ENCODE results near the gene IGF1.

Gene IGF1

DNA sequence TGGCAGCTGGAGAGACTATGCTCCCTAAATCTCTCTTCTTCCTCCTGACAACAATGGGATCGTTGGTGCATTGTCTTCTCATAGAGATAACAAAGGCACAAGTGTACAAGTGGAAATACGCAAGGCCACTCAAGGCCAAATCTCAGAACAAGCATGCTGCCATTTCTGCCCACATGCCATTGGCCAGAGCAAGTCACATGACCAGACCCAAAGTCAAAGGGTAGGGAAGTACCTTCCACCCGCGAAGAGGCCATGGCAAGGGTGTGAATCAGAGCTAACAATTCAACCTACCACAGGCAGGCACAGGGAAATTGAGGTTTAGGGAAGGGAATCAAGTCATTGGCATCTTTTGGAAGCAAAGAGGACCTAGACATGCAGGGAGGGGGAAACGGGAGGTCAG lies 38.5 kb upstream of the IGF1 start:
- Histone ChIP-seq H2BK120ac (ENCODE audit: low read depth, low read length) (no peak overlapping the region), H3K79me2 (ENCODE audit: control insufficient read depth, insufficient read depth, low read length) (no peaks in the 10 kb centered on the region), H3K36me3 (ENCODE audit: control insufficient read depth, insufficient read depth, low read length) (no peaks in the 10 kb centered on the region), H2BK5ac (ENCODE audit: low read length) (no peak overlapping the region), H3K4ac (ENCODE audit: low read depth, low read length) (no peak overlapping the region), H3K4me3 (ENCODE audit: low read length) (no peak overlapping the region), H3K56ac (ENCODE audit: low read length) (no peak overlapping the region), H3K79me1 (ENCODE audit: low read length) (no peaks in the 10 kb centered on the region), H3K4me2 (ENCODE audit: low read length) (no peak overlapping the region), H4K5ac (ENCODE audit: low read length) (no peak overlapping the region), H3K23ac (ENCODE audit: low read length) (no peak overlapping the region), H4K8ac (ENCODE audit: low read depth, low read length) (no peak overlapping the region), H3K18ac (ENCODE audit: low read length) (no peak overlapping the region), H2AK5ac (ENCODE audit: low read length) (no peak overlapping the region), H3K27me3 (ENCODE audit: insufficient read depth, low read length, poor library complexity) (no peaks in the 10 kb centered on the region), H3K4me1 (ENCODE audit: control insufficient read depth, low read depth, low read length) (no peaks in the 10 kb centered on the region), H3K27ac (ENCODE audit: low read depth, low read length) (no peak overlapping the region), H2BK15ac (replicated peaks; ENCODE audit: low read depth) (no peak overlapping the region), H3K9ac (ENCODE audit: low read length) (no peak overlapping the region)
- no peak for DNase-seq
- WGBS (ENCODE audit: extremely low coverage, insufficient coverage, low lambda C conversion rate) = no CpG with 5 or more reads among the region's 5 CpGs

DNA sequence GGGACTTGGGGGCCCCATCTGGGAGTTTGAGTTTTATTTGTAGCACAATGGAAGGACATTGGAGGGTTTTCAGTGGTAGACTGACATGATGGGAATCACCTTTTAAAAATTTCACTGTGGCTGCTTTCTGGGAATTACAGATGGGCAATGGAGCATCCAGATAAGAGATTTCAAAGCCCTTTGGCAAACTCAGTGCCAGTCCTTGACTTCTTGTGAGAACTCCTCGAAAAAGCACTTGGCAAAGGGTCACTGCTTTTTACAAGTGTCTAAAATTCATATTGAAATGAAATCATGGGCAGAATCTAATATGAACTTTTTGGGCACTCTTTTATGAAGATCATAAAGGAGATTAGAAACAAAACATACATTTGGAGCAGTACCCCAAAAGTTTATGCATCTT lies 34.3 kb upstream of the IGF1 start:
- no peaks in the 10 kb centered on the region for H3K36me3 ChIP-seq (ENCODE audit: control insufficient read depth, insufficient read depth, low read length)
- no peak for DNase-seq
- H3K79me1 ChIP-seq (ENCODE audit: low read length) = no peaks in the 10 kb centered on the region
- no peaks in the 10 kb centered on the region for H3K4me1 ChIP-seq (ENCODE audit: control insufficient read depth, low read depth, low read length)
- H2BK120ac ChIP-seq (ENCODE audit: low read depth, low read length) = no peak overlapping the region
- no peak overlapping the region for H2AK5ac ChIP-seq (ENCODE audit: low read length)
- no peak overlapping the region for H2BK5ac ChIP-seq (ENCODE audit: low read length)
- H4K5ac ChIP-seq (ENCODE audit: low read length) = no peak overlapping the region
- no peak overlapping the region for H2BK15ac ChIP-seq (replicated peaks; ENCODE audit: low read depth)
- no peak overlapping the region for H3K23ac ChIP-seq (ENCODE audit: low read length)
- no peak overlapping the region for H3K4ac ChIP-seq (ENCODE audit: low read depth, low read length)
- no peak overlapping the region for H3K18ac ChIP-seq (ENCODE audit: low read length)
- H3K4me2 ChIP-seq (ENCODE audit: low read length) = no peak overlapping the region
- H3K56ac ChIP-seq (ENCODE audit: low read length) = no peak overlapping the region
- no peaks in the 10 kb centered on the region for H3K27me3 ChIP-seq (ENCODE audit: insufficient read depth, low read length, poor library complexity)
- no peaks in the 10 kb centered on the region for H3K79me2 ChIP-seq (ENCODE audit: control insufficient read depth, insufficient read depth, low read length)
- H3K4me3 ChIP-seq (ENCODE audit: low read length) = no peak overlapping the region
- no peak overlapping the region for H3K9ac ChIP-seq (ENCODE audit: low read length)
- H3K27ac ChIP-seq (ENCODE audit: low read depth, low read length) = no peak overlapping the region
- H4K8ac ChIP-seq (ENCODE audit: low read depth, low read length) = no peak overlapping the region
- WGBS (ENCODE audit: extremely low coverage, insufficient coverage, low lambda C conversion rate) = no CpG with 5 or more reads among the region's 1 CpG

DNA sequence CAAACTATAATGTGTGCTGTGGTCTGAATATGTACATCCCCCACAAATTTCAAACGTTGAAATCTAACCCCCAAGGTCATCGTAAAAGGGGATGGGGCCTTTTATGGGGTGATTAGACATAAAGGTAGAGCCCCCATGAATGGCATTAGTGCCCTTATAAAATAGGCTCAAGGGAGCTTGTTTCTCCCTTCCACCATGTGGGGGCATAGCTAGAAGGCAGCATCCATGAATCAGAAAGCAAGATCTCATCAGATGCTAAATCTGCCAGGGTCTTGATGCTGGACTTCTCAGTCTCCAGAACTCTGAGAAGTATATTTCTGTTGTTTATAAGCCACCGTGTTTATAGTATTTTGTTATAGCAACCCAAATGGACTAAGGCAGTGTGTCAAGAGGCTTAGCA lies 33.4 kb upstream of the IGF1 start:
- no peak overlapping the region for H3K18ac ChIP-seq (ENCODE audit: low read length)
- DNase-seq = peak; percentile 18
- no peaks in the 10 kb centered on the region for H3K79me1 ChIP-seq (ENCODE audit: low read length)
- no peak overlapping the region for H3K4me3 ChIP-seq (ENCODE audit: low read length)
- no peak overlapping the region for H3K27ac ChIP-seq (ENCODE audit: low read depth, low read length)
- H2BK5ac ChIP-seq (ENCODE audit: low read length) = no peak overlapping the region
- H3K4me2 ChIP-seq (ENCODE audit: low read length) = no peak overlapping the region
- H3K79me2 ChIP-seq (ENCODE audit: control insufficient read depth, insufficient read depth, low read length) = no peaks in the 10 kb centered on the region
- WGBS (ENCODE audit: extremely low coverage, insufficient coverage, low lambda C conversion rate) = no CpG with 5 or more reads among the region's 3 CpGs
- no peak overlapping the region for H4K5ac ChIP-seq (ENCODE audit: low read length)
- no peak overlapping the region for H3K23ac ChIP-seq (ENCODE audit: low read length)
- no peak overlapping the region for H3K56ac ChIP-seq (ENCODE audit: low read length)
- no peaks in the 10 kb centered on the region for H3K36me3 ChIP-seq (ENCODE audit: control insufficient read depth, insufficient read depth, low read length)
- no peaks in the 10 kb centered on the region for H3K4me1 ChIP-seq (ENCODE audit: control insufficient read depth, low read depth, low read length)
- no peak overlapping the region for H2BK15ac ChIP-seq (replicated peaks; ENCODE audit: low read depth)
- no peak overlapping the region for H2AK5ac ChIP-seq (ENCODE audit: low read length)
- no peak overlapping the region for H3K4ac ChIP-seq (ENCODE audit: low read depth, low read length)
- H3K9ac ChIP-seq (ENCODE audit: low read length) = no peak overlapping the region
- no peak overlapping the region for H2BK120ac ChIP-seq (ENCODE audit: low read depth, low read length)
- H3K27me3 ChIP-seq (ENCODE audit: insufficient read depth, low read length, poor library complexity) = no peaks in the 10 kb centered on the region
- H4K8ac ChIP-seq (ENCODE audit: low read depth, low read length) = no peak overlapping the region

DNA sequence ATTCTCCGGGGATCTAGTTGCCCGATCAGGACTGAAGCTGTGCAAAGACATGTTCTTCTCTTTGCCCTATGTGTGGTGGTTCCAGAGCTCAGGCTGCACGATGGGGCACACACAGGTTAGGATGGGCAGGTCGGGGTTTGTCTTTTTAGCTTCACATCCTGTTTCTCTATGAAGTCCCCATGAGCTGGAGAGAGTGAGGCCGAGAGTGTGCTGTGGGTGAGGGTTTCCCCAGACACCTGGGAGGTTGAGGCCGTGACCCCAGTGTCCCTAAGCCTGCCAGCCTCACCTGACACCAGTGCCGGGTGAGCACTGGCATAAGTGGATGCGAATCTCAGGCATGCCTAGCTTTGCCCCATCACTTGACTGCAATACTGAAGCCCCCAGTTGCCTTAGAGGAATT lies 32.9 kb upstream of the IGF1 start:
- H2AK5ac ChIP-seq (ENCODE audit: low read length) = no peak overlapping the region
- no peaks in the 10 kb centered on the region for H3K4me1 ChIP-seq (ENCODE audit: control insufficient read depth, low read depth, low read length)
- no peak overlapping the region for H3K4me2 ChIP-seq (ENCODE audit: low read length)
- H3K79me2 ChIP-seq (ENCODE audit: control insufficient read depth, insufficient read depth, low read length) = no peaks in the 10 kb centered on the region
- DNase-seq = no peak
- H3K9ac ChIP-seq (ENCODE audit: low read length) = no peak overlapping the region
- no peak overlapping the region for H4K8ac ChIP-seq (ENCODE audit: low read depth, low read length)
- no peaks in the 10 kb centered on the region for H3K36me3 ChIP-seq (ENCODE audit: control insufficient read depth, insufficient read depth, low read length)
- H2BK15ac ChIP-seq (replicated peaks; ENCODE audit: low read depth) = no peak overlapping the region
- H3K18ac ChIP-seq (ENCODE audit: low read length) = no peak overlapping the region
- no peak overlapping the region for H3K27ac ChIP-seq (ENCODE audit: low read depth, low read length)
- no peak overlapping the region for H2BK120ac ChIP-seq (ENCODE audit: low read depth, low read length)
- no peak overlapping the region for H3K4ac ChIP-seq (ENCODE audit: low read depth, low read length)
- H3K23ac ChIP-seq (ENCODE audit: low read length) = no peak overlapping the region
- no peaks in the 10 kb centered on the region for H3K27me3 ChIP-seq (ENCODE audit: insufficient read depth, low read length, poor library complexity)
- WGBS (ENCODE audit: extremely low coverage, insufficient coverage, low lambda C conversion rate) = no CpG with 5 or more reads among the region's 8 CpGs
- H3K4me3 ChIP-seq (ENCODE audit: low read length) = no peak overlapping the region
- H3K56ac ChIP-seq (ENCODE audit: low read length) = no peak overlapping the region
- H3K79me1 ChIP-seq (ENCODE audit: low read length) = no peaks in the 10 kb centered on the region
- no peak overlapping the region for H2BK5ac ChIP-seq (ENCODE audit: low read length)
- no peak overlapping the region for H4K5ac ChIP-seq (ENCODE audit: low read length)

DNA sequence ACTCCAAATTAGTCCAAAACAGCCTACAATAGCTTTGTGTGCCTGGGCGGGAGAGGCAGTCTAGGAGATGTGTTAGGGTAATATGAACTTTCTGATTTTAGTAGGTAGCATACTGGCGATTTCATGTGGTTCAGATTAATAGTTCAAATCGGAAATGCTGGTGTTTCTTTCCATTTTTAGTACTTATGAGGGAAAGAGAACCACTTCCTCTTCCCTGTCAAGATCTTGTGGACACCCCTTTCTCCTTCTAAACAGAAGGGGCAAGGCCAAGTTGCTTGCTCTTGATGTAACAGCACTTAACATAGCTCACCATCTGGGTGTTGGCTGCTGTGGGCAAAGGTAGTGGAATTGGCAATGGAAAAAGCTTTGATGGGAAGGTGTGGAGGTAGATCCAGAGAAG lies 32.2 kb upstream of the IGF1 start:
- H3K36me3 ChIP-seq (ENCODE audit: control insufficient read depth, insufficient read depth, low read length) = no peaks in the 10 kb centered on the region
- no peak overlapping the region for H3K27ac ChIP-seq (ENCODE audit: low read depth, low read length)
- H2BK15ac ChIP-seq (replicated peaks; ENCODE audit: low read depth) = no peak overlapping the region
- no peak overlapping the region for H4K8ac ChIP-seq (ENCODE audit: low read depth, low read length)
- no peak overlapping the region for H4K5ac ChIP-seq (ENCODE audit: low read length)
- WGBS (ENCODE audit: extremely low coverage, insufficient coverage, low lambda C conversion rate) = no CpG with 5 or more reads among the region's 3 CpGs
- H2AK5ac ChIP-seq (ENCODE audit: low read length) = no peak overlapping the region
- H3K9ac ChIP-seq (ENCODE audit: low read length) = no peak overlapping the region
- H3K4me3 ChIP-seq (ENCODE audit: low read length) = no peak overlapping the region
- no peak overlapping the region for H2BK120ac ChIP-seq (ENCODE audit: low read depth, low read length)
- H3K27me3 ChIP-seq (ENCODE audit: insufficient read depth, low read length, poor library complexity) = no peaks in the 10 kb centered on the region
- H2BK5ac ChIP-seq (ENCODE audit: low read length) = no peak overlapping the region
- no peak overlapping the region for H3K18ac ChIP-seq (ENCODE audit: low read length)
- no peak for DNase-seq
- no peaks in the 10 kb centered on the region for H3K79me2 ChIP-seq (ENCODE audit: control insufficient read depth, insufficient read depth, low read length)
- H3K56ac ChIP-seq (ENCODE audit: low read length) = no peak overlapping the region
- no peak overlapping the region for H3K4me2 ChIP-seq (ENCODE audit: low read length)
- no peak overlapping the region for H3K23ac ChIP-seq (ENCODE audit: low read length)
- no peaks in the 10 kb centered on the region for H3K4me1 ChIP-seq (ENCODE audit: control insufficient read depth, low read depth, low read length)
- no peaks in the 10 kb centered on the region for H3K79me1 ChIP-seq (ENCODE audit: low read length)
- H3K4ac ChIP-seq (ENCODE audit: low read depth, low read length) = no peak overlapping the region

GRCh38 chr12:102511575-102511974 lies 31.2 kb upstream of the IGF1 start:
- Histone ChIP-seq H3K9ac (ENCODE audit: low read length) (no peak overlapping the region), H2AK5ac (ENCODE audit: low read length) (no peak overlapping the region), H3K18ac (ENCODE audit: low read length) (no peak overlapping the region), H3K56ac (ENCODE audit: low read length) (no peak overlapping the region), H3K79me1 (ENCODE audit: low read length) (no peaks in the 10 kb centered on the region), H3K36me3 (ENCODE audit: control insufficient read depth, insufficient read depth, low read length) (no peaks in the 10 kb centered on the region), H3K4me1 (ENCODE audit: control insufficient read depth, low read depth, low read length) (no peaks in the 10 kb centered on the region), H3K4me3 (ENCODE audit: low read length) (no peak overlapping the region), H3K23ac (ENCODE audit: low read length) (no peak overlapping the region), H3K4ac (ENCODE audit: low read depth, low read length) (no peak overlapping the region), H3K27ac (ENCODE audit: low read depth, low read length) (no peak overlapping the region), H4K8ac (ENCODE audit: low read depth, low read length) (no peak overlapping the region), H2BK120ac (ENCODE audit: low read depth, low read length) (no peak overlapping the region), H4K5ac (ENCODE audit: low read length) (no peak overlapping the region), H3K79me2 (ENCODE audit: control insufficient read depth, insufficient read depth, low read length) (no peaks in the 10 kb centered on the region), H3K27me3 (ENCODE audit: insufficient read depth, low read length, poor library complexity) (no peaks in the 10 kb centered on the region), H2BK5ac (ENCODE audit: low read length) (no peak overlapping the region), H2BK15ac (replicated peaks; ENCODE audit: low read depth) (no peak overlapping the region), H3K4me2 (ENCODE audit: low read length) (no peak overlapping the region)
- no peak for DNase-seq
- no CpG with 5 or more reads among the region's 2 CpGs for WGBS (ENCODE audit: extremely low coverage, insufficient coverage, low lambda C conversion rate)
